Measurements from ENCODE around the gene MARCOL. TPM values are rescaled to one million over a fixed set of nuclear protein-coding genes. Genes with fewer than 3 reads are reported as not detected.

Gene MARCOL
- total RNA-seq, 1 experiment from 2014 or later, result not detected

DNA sequence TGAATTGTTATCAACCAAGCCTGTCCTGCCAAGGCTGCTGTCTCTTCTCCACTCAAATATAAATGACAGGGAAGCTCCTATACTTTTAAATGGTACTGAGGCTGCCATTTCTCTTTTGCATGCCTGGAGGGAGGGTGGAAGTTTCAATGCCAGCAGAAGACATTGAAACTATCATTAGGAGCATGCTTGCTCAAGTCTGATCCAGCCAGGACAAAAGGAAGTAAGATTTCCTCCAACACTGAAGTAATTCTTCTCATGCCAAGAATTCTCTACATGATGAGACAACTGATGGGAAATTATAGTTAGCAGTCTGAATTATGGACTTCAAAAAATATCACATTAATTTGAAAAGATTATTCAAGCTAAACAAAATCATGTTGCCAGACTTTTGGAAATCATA, 30.1 kb upstream of the MARCOL start:
- Histone ChIP-seq H3K79me2 (ENCODE audit: low read length) (no peaks in the 10 kb centered on the region), H4K20me1 (ENCODE audit: insufficient read depth, low read depth, low read length) (no peaks in the 10 kb centered on the region), H3K27me3 (ENCODE audit: low read length) (no peaks in the 10 kb centered on the region), H3K9ac (ENCODE audit: low read length) (no peak overlapping the region), H2AFZ (ENCODE audit: low read length) (no peak overlapping the region), H3K9me3 (ENCODE audit: low read length) (no peaks in the 10 kb centered on the region), H3K4me2 (ENCODE audit: low read depth, low read length, poor library complexity, severe bottlenecking) (no peak overlapping the region), H3K9me2 (replicated peaks; ENCODE audit: insufficient read depth, low read length) (no peaks in the 10 kb centered on the region), H3K27ac (ENCODE audit: low read length) (no peak overlapping the region), H3K36me3 (ENCODE audit: insufficient read depth, low read length) (no peaks in the 10 kb centered on the region), H3K4me1 (ENCODE audit: low read length) (no peaks in the 10 kb centered on the region), H3K4me3 (ENCODE audit: low read length) (no peak overlapping the region)
- no peak for DNase-seq

- H3K9me2 ChIP-seq (replicated peaks; ENCODE audit: insufficient read depth, low read length), result no peaks in the 10 kb centered on the region
- no peaks in the 10 kb centered on the region for H4K20me1 ChIP-seq (ENCODE audit: insufficient read depth, low read depth, low read length)
- no peaks in the 10 kb centered on the region for H3K27me3 ChIP-seq (ENCODE audit: low read length)
- no peaks in the 10 kb centered on the region for H3K4me1 ChIP-seq (ENCODE audit: low read length)
- H3K79me2 ChIP-seq (ENCODE audit: low read length), result no peaks in the 10 kb centered on the region
- H3K9ac ChIP-seq (ENCODE audit: low read length), result no peak overlapping the region
- H3K36me3 ChIP-seq (ENCODE audit: insufficient read depth, low read length), result no peaks in the 10 kb centered on the region
- no peak overlapping the region for H3K4me2 ChIP-seq (ENCODE audit: low read depth, low read length, poor library complexity, severe bottlenecking)
- H3K4me3 ChIP-seq (ENCODE audit: low read length), result no peak overlapping the region
- no peak overlapping the region for H3K27ac ChIP-seq (ENCODE audit: low read length)
- no peak overlapping the region for H2AFZ ChIP-seq (ENCODE audit: low read length)
- DNase-seq, result no peak
- no peaks in the 10 kb centered on the region for H3K9me3 ChIP-seq (ENCODE audit: low read length)
These were observed 29.1 kb upstream of the MARCOL start for GRCh38 chr5:148209151-148209770.

DNA sequence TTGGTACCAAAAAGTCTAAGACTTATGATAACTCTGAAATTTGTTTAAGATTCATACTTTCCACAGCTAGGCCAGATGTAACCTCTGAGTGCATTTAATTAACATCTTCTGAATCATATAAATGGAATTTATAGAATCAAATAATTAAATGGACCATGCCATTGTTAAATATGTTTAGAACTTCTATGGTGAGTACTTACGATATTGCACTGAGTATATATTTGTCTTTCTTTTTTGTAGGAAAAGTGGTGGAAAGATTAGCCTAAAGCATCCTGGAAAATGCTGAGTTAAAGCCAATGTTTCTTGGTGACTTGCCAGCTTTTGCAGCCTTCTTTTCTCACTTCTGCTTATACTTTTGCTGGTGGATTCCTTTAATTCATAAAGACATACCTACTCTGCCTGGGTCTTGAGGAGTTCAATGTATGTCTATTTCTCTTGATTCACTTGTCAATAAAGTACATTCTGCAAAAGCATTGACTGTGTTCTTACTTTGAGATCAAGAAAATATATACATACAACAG, 23.6 kb upstream of the MARCOL start:
- Histone ChIP-seq H3K9ac (ENCODE audit: low read length) (no peak overlapping the region), H3K9me3 (ENCODE audit: low read length) (no peaks in the 10 kb centered on the region), H3K79me2 (ENCODE audit: low read length) (no peaks in the 10 kb centered on the region), H3K4me2 (ENCODE audit: low read depth, low read length, poor library complexity, severe bottlenecking) (no peak overlapping the region), H3K27me3 (ENCODE audit: low read length) (no peaks in the 10 kb centered on the region), H3K4me3 (ENCODE audit: low read length) (no peak overlapping the region), H3K36me3 (ENCODE audit: insufficient read depth, low read length) (no peaks in the 10 kb centered on the region), H2AFZ (ENCODE audit: low read length) (no peak overlapping the region), H3K9me2 (replicated peaks; ENCODE audit: insufficient read depth, low read length) (no peaks in the 10 kb centered on the region), H3K4me1 (ENCODE audit: low read length) (no peaks in the 10 kb centered on the region), H4K20me1 (ENCODE audit: insufficient read depth, low read depth, low read length) (no peaks in the 10 kb centered on the region), H3K27ac (ENCODE audit: low read length) (no peak overlapping the region)
- no peak for DNase-seq

GRCh38 chr5:148221508-148221907, 16.8 kb upstream of the MARCOL start:
- Histone ChIP-seq H3K79me2 (ENCODE audit: low read length) (no peaks in the 10 kb centered on the region), H3K9ac (ENCODE audit: low read length) (no peak overlapping the region), H3K36me3 (ENCODE audit: insufficient read depth, low read length) (no peaks in the 10 kb centered on the region), H3K27me3 (ENCODE audit: low read length) (no peaks in the 10 kb centered on the region), H3K9me2 (replicated peaks; ENCODE audit: insufficient read depth, low read length) (no peaks in the 10 kb centered on the region), H3K4me2 (ENCODE audit: low read depth, low read length, poor library complexity, severe bottlenecking) (no peak overlapping the region), H3K4me1 (ENCODE audit: low read length) (no peaks in the 10 kb centered on the region), H2AFZ (ENCODE audit: low read length) (no peak overlapping the region), H4K20me1 (ENCODE audit: insufficient read depth, low read depth, low read length) (no peaks in the 10 kb centered on the region), H3K9me3 (ENCODE audit: low read length) (no peaks in the 10 kb centered on the region), H3K4me3 (ENCODE audit: low read length) (no peak overlapping the region), H3K27ac (ENCODE audit: low read length) (no peak overlapping the region)
- no peak for DNase-seq

DNA sequence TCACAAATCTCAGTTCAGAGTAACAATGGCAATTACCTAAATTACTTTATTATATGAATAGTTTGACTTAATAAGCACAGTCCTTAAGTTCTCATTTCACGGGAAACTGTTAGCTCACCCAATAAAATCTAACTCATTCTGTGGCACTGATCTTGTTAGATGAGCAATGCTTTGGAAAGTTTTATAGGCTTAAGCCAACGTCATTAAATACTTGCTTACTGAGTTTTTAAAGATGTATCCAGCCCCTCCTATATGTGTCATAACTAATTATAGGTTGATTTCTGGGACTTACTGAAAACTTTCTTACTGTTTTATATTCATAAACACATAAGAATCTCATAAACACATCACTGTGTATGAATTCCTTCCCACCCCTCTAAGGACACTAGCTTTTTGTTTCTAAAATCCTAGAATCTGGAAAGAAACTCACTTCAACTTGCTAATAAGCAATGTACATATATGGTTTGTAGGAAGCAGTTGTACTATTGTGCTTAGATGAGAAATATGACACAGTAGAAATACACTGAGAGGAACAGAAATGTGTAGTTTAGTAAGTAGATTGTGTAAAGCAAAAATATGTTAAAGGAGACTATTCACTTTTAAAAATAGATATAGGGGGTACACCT, 14.1 kb upstream of the MARCOL start:
- Histone ChIP-seq H4K20me1 (ENCODE audit: insufficient read depth, low read depth, low read length) (no peaks in the 10 kb centered on the region), H3K4me2 (ENCODE audit: low read depth, low read length, poor library complexity, severe bottlenecking) (no peak overlapping the region), H2AFZ (ENCODE audit: low read length) (no peak overlapping the region), H3K27me3 (ENCODE audit: low read length) (no peaks in the 10 kb centered on the region), H3K79me2 (ENCODE audit: low read length) (no peaks in the 10 kb centered on the region), H3K9me3 (ENCODE audit: low read length) (no peaks in the 10 kb centered on the region), H3K4me1 (ENCODE audit: low read length) (no peaks in the 10 kb centered on the region), H3K9me2 (replicated peaks; ENCODE audit: insufficient read depth, low read length) (no peaks in the 10 kb centered on the region), H3K4me3 (ENCODE audit: low read length) (no peak overlapping the region), H3K9ac (ENCODE audit: low read length) (no peak overlapping the region), H3K27ac (ENCODE audit: low read length) (no peak overlapping the region), H3K36me3 (ENCODE audit: insufficient read depth, low read length) (no peaks in the 10 kb centered on the region)
- DNase-seq, result no peak

DNA sequence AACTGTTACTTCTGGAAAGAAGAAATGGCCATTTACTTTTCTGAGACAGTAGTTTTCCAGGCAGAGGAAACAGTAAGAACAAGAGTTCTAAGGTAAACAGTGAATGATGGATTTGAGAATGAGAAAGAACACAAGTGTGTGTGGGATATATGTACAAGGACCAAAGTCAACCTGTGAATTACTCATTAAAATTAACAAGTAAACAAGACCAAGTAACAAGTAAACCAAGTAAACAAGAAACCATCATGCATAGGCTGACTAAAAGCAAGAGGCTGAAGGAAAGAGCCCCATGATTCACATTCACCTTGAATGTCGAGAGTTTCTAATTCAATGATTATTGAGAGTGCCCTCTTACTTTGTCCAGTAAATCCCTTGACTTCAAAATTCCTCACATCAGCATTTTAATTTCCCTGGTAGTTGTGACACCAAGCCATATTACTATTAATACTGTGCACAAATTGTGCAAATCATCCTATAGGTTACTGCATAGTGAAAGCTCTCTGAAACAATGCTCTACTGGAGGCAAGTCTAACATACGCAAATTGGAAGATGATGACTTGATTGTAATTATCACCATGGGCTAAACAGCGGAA, 9.8 kb upstream of the MARCOL start:
- H3K9me3 ChIP-seq (ENCODE audit: low read length), result no peaks in the 10 kb centered on the region
- no peak overlapping the region for H2AFZ ChIP-seq (ENCODE audit: low read length)
- H3K9me2 ChIP-seq (replicated peaks; ENCODE audit: insufficient read depth, low read length), result no peaks in the 10 kb centered on the region
- H3K9ac ChIP-seq (ENCODE audit: low read length), result no peak overlapping the region
- H4K20me1 ChIP-seq (ENCODE audit: insufficient read depth, low read depth, low read length), result no peaks in the 10 kb centered on the region
- DNase-seq, result no peak
- no peaks in the 10 kb centered on the region for H3K4me1 ChIP-seq (ENCODE audit: low read length)
- no peaks in the 10 kb centered on the region for H3K36me3 ChIP-seq (ENCODE audit: insufficient read depth, low read length)
- no peaks in the 10 kb centered on the region for H3K79me2 ChIP-seq (ENCODE audit: low read length)
- no peak overlapping the region for H3K4me3 ChIP-seq (ENCODE audit: low read length)
- H3K27me3 ChIP-seq (ENCODE audit: low read length), result no peaks in the 10 kb centered on the region
- no peak overlapping the region for H3K27ac ChIP-seq (ENCODE audit: low read length)
- no peak overlapping the region for H3K4me2 ChIP-seq (ENCODE audit: low read depth, low read length, poor library complexity, severe bottlenecking)

DNA sequence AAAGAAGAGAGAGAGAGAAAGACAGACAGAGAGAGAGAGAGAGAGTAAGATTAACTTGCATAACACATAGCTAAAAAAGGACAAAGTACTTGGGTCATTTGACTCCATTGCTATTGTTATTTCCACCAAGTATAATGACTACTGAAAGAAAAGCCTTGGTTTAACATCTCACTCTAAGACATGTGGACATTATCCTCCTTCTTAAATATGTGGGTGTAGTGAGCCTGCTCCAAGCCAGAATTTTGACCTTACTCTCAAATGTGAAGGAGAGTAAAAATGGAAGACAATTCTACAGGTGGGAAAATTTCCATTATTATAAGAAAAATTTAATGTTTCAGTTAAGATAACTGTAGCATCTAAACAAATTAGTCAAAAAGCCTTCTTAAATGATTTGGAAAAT, 8.5 kb upstream of the MARCOL start:
- Histone ChIP-seq H3K9me3 (ENCODE audit: low read length) (no peaks in the 10 kb centered on the region), H3K4me1 (ENCODE audit: low read length) (no peaks in the 10 kb centered on the region), H3K27ac (ENCODE audit: low read length) (no peak overlapping the region), H3K27me3 (ENCODE audit: low read length) (no peaks in the 10 kb centered on the region), H3K79me2 (ENCODE audit: low read length) (no peaks in the 10 kb centered on the region), H2AFZ (ENCODE audit: low read length) (no peak overlapping the region), H3K4me2 (ENCODE audit: low read depth, low read length, poor library complexity, severe bottlenecking) (no peak overlapping the region), H4K20me1 (ENCODE audit: insufficient read depth, low read depth, low read length) (no peaks in the 10 kb centered on the region), H3K4me3 (ENCODE audit: low read length) (no peak overlapping the region), H3K9me2 (replicated peaks; ENCODE audit: insufficient read depth, low read length) (no peaks in the 10 kb centered on the region), H3K9ac (ENCODE audit: low read length) (no peak overlapping the region), H3K36me3 (ENCODE audit: insufficient read depth, low read length) (no peaks in the 10 kb centered on the region)
- no peak for DNase-seq

DNA sequence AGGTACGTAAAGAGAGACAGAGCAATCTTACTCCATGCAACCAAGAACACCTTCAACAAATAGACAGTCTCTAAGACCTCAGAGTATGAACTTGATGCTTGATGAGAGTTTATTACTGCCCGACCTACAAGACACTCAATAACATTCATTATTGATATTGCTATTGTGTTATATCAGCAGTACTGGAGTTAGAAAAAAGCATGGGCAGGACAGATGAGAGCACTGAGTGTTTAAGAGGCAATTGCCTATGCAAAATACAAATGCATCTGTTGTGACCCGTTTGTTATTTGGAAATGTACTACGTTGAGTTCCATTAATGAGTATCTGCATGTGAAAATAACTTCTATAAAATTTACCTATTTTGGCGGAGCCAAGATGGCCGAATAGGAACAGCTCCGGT, 8.1 kb upstream of the MARCOL start:
- Histone ChIP-seq H3K4me1 (ENCODE audit: low read length) (no peaks in the 10 kb centered on the region), H4K20me1 (ENCODE audit: insufficient read depth, low read depth, low read length) (no peaks in the 10 kb centered on the region), H3K4me2 (ENCODE audit: low read depth, low read length, poor library complexity, severe bottlenecking) (no peak overlapping the region), H3K9me3 (ENCODE audit: low read length) (no peaks in the 10 kb centered on the region), H3K27me3 (ENCODE audit: low read length) (no peaks in the 10 kb centered on the region), H3K9me2 (replicated peaks; ENCODE audit: insufficient read depth, low read length) (no peaks in the 10 kb centered on the region), H3K4me3 (ENCODE audit: low read length) (no peak overlapping the region), H3K79me2 (ENCODE audit: low read length) (no peaks in the 10 kb centered on the region), H3K36me3 (ENCODE audit: insufficient read depth, low read length) (no peaks in the 10 kb centered on the region), H3K9ac (ENCODE audit: low read length) (no peak overlapping the region), H2AFZ (ENCODE audit: low read length) (no peak overlapping the region), H3K27ac (ENCODE audit: low read length) (no peak overlapping the region)
- no peak for DNase-seq
